Skeletal muscle satellite cell (primary cell): ENCODE measurements around the gene ADIPOR1.

ENCODE experiments used
- H3K27me3 ChIP-seq: 2 replicates; pipeline ENCODE4 v1.7.0; 2013; ENCODE audit warnings: low read length; ENCODE audit not compliant: control insufficient read depth, insufficient read depth
- H3K36me3 ChIP-seq: 2 replicates; pipeline ENCODE4 v1.7.0; 2013; ENCODE audit warnings: mild to moderate bottlenecking, control low read depth, low read length; ENCODE audit not compliant: insufficient read depth
- H3K4me1 ChIP-seq: 2 replicates; pipeline ENCODE4 v1.7.0; 2013; ENCODE audit warnings: low read length; ENCODE audit not compliant: control insufficient read depth, insufficient read depth
- H3K4me2 ChIP-seq: 2 replicates; pipeline ENCODE4 v1.7.0; 2013; ENCODE audit warnings: mild to moderate bottlenecking, low read length
- H3K4me3 ChIP-seq: 2 replicates; pipeline ENCODE4 v1.7.0; 2013; ENCODE audit warnings: low read length
- H3K9ac ChIP-seq: 2 replicates; pipeline ENCODE4 v1.7.0; 2013; ENCODE audit warnings: mild to moderate bottlenecking, low read depth, low read length, moderate library complexity
- H3K9me3 ChIP-seq: replicated peaks from 2 replicates; pipeline ENCODE4 v1.7.0; 2013; ENCODE audit warnings: mild to moderate bottlenecking, control low read depth, low read length

The ADIPOR1 gene

GRCh38 chr1:202967684-202968281 lies 9.7 kb upstream of the ADIPOR1 start:
- Histone ChIP-seq H3K4me2 (peak overlapping the region; percentile 77), H3K4me1 (peaks cover 32% of the 10 kb centered on the region), H3K9ac (peak overlapping the region; percentile 51), H3K27me3 (peaks cover 10% of the 10 kb centered on the region), H3K36me3 (peaks cover 18% of the 10 kb centered on the region), H3K4me3 (peak overlapping the region; percentile 63), H3K9me3 (no peaks in the 10 kb centered on the region)

DNA sequence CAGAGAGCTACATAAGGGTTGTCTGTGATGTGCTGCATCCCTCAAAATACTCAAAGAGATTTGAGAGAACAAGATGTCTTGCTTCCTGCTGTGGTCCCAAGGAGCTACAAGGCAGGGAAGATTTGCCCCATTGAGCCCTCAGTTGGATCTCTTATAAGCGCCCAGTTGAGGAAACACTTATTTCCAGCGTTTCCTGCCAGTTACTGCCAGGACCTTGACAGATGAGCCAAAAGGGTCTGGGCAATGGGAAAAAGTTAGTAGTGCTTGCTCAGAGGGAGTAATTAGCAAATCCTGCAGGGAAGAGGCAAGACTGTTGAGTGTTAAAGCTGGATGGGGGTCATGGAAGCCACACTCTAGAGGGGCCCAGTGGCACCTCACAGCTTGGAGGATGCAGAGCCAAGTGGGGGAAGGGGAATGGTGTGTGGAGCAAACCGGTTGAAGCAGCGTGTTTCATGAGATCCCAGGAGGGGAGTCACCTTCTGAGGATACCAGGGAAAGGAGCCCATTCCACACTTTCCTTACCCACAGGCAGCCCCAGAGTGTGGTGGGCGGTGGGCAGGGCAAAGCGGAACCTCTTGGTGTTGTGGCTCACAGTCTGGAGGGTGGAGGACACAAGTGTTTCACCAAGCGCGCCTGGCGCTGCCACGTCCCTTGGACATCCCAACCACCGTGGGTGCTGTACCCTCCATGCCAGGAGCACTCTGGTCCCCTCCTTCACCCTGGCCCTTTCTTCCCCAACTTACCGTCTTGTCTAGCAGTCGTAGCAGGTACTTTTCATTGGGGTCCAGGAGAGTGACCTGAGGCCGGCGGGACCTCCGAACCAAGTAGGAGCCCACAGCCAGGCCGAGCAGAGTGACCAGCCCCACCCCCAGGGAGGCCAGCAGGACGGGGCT lies 8.1 kb upstream of the ADIPOR1 start:
- Histone ChIP-seq H3K4me3 (peak overlapping the region; percentile 98), H3K27me3 (no peaks in the 10 kb centered on the region), H3K4me1 (peaks cover 32% of the 10 kb centered on the region), H3K36me3 (peaks cover 31% of the 10 kb centered on the region), H3K4me2 (peak overlapping the region; percentile 98), H3K9me3 (no peaks in the 10 kb centered on the region), H3K9ac (peak overlapping the region; percentile 98)

DNA sequence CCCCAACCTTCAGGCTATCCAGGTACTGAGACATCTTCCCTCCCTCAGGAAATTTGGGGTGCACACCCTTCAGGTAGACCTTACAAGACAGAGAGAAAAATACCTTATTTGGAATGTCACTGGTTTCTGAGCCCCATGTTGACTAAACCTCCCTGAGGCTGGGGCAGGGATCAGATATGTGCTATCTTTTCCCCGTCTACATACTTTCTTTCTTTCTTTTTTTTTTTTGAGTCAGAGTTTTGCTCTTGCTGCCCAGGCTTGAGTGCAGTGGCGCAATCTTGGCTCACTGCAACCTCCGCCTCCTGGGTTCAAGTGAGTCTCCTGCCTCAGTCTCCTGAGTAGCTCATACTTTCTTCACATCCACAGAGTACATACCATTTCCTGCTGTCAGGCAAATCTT lies 7.3 kb upstream of the ADIPOR1 start:
- peak overlapping the region; percentile 98 for H3K4me3 ChIP-seq
- H3K9ac ChIP-seq, result peak overlapping the region; percentile 53
- H3K27me3 ChIP-seq, result no peaks in the 10 kb centered on the region
- no peaks in the 10 kb centered on the region for H3K9me3 ChIP-seq
- peak overlapping the region; percentile 98 for H3K4me2 ChIP-seq
- peaks cover 36% of the 10 kb centered on the region for H3K36me3 ChIP-seq
- H3K4me1 ChIP-seq, result peaks cover 32% of the 10 kb centered on the region

GRCh38 chr1:202964791-202965410 lies 6.8 kb upstream of the ADIPOR1 start:
- peaks cover 32% of the 10 kb centered on the region for H3K4me1 ChIP-seq
- peaks cover 36% of the 10 kb centered on the region for H3K36me3 ChIP-seq
- H3K9me3 ChIP-seq, result no peaks in the 10 kb centered on the region
- peak overlapping the region; percentile 98 for H3K4me2 ChIP-seq
- H3K9ac ChIP-seq, result peak overlapping the region; percentile 56
- no peaks in the 10 kb centered on the region for H3K27me3 ChIP-seq
- H3K4me3 ChIP-seq, result peak overlapping the region; percentile 42

GRCh38 chr1:202961220-202961880 lies 3.2 kb upstream of the ADIPOR1 start:
- peaks cover 36% of the 10 kb centered on the region for H3K36me3 ChIP-seq
- no peak overlapping the region for H3K4me2 ChIP-seq
- H3K27me3 ChIP-seq, result no peaks in the 10 kb centered on the region
- H3K4me3 ChIP-seq, result no peak overlapping the region
- no peak overlapping the region for H3K9ac ChIP-seq
- peaks cover 49% of the 10 kb centered on the region for H3K4me1 ChIP-seq
- no peaks in the 10 kb centered on the region for H3K9me3 ChIP-seq

DNA sequence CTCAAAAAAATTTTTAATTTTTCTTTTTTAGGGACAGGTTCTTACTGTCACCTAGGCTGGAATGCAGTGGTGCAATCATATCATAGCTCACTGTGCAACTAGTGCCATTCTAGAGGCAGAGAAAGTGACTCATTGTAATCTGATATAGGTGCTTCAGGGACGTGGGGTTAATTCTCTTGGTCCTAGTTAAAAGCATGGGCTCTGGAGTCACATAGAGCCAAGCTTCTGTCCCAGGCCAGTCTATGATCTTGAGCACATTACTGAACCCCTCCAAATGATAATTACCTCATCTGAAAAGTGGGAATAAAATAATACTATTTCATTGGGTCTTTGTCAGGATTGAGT lies 1.1 kb upstream of the ADIPOR1 start:
- peaks cover 33% of the 10 kb centered on the region for H3K36me3 ChIP-seq
- no peak overlapping the region for H3K9ac ChIP-seq
- no peaks in the 10 kb centered on the region for H3K9me3 ChIP-seq
- no peaks in the 10 kb centered on the region for H3K27me3 ChIP-seq
- H3K4me2 ChIP-seq, result peak overlapping the region; percentile 88
- peaks cover 28% of the 10 kb centered on the region for H3K4me1 ChIP-seq
- no peak overlapping the region for H3K4me3 ChIP-seq

GRCh38 chr1:202958544-202959275 lies 598 bp upstream of the ADIPOR1 start:
- H3K4me3 ChIP-seq, result peak overlapping the region; percentile 91
- H3K27me3 ChIP-seq, result no peaks in the 10 kb centered on the region
- peaks cover 27% of the 10 kb centered on the region for H3K36me3 ChIP-seq
- H3K9ac ChIP-seq, result peak overlapping the region; percentile 97
- peaks cover 26% of the 10 kb centered on the region for H3K4me1 ChIP-seq
- H3K9me3 ChIP-seq, result no peaks in the 10 kb centered on the region
- H3K4me2 ChIP-seq, result peak overlapping the region; percentile 88

DNA sequence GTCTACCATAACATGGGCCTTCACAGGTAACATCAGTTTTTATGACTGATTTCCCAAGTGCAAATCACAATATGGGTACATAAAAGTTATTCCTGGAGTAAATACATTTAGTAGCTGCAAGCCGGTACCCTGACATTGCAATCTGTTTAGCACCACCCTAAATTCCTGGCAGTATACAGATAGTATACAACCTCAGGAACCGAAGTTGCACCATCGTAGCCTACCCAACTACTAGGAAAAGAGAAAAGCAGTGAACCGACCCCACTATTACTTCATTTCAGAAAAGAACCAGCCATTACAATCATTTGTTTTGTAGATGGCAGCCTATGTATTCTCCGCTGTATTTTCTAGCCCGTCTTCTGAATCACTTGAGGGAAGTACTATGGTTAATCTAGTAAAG lies 1.1 kb downstream of the ADIPOR1 start:
- peaks cover 26% of the 10 kb centered on the region for H3K4me1 ChIP-seq
- H3K27me3 ChIP-seq, result no peaks in the 10 kb centered on the region
- H3K4me2 ChIP-seq, result peak overlapping the region; percentile 95
- H3K4me3 ChIP-seq, result peak overlapping the region; percentile 91
- H3K36me3 ChIP-seq, result peaks cover 10% of the 10 kb centered on the region
- H3K9ac ChIP-seq, result peak overlapping the region; percentile 97
- H3K9me3 ChIP-seq, result no peaks in the 10 kb centered on the region

DNA sequence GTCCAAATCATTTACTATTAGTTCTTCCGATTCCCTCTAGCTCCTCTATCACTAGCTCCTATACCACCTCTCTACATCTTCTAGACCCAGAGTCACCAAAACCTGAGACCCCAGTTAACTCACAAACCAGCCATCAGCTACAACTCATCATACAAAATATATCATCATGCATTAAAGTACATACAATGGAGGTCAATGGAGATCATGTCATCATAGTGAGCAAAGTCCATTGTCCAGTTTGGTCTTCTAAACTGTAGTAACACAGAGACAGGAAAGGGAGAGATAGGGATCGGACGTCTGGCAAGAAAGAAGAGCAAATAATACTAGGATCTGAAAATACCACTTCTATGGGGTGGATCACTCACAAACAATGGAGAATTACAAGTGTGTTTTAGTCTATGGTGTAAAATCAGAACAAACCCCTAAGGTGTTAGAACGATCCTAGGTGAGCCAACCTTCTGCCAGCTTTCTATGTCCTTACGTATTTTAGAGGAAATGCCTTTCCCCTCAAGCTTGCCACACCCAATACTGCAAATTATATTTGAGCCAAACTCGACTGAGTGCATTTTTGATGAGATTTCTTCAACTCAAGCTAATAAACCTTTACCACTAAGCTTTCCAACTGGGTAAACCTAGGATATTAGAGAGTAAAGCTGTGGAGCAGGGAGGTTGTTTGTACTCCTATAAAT lies 3.9 kb downstream of the ADIPOR1 start:
- Histone ChIP-seq H3K4me2 (no peak overlapping the region), H3K4me1 (peaks cover 19% of the 10 kb centered on the region), H3K27me3 (no peaks in the 10 kb centered on the region), H3K9me3 (no peaks in the 10 kb centered on the region), H3K4me3 (no peak overlapping the region), H3K36me3 (no peaks in the 10 kb centered on the region), H3K9ac (no peak overlapping the region)

DNA sequence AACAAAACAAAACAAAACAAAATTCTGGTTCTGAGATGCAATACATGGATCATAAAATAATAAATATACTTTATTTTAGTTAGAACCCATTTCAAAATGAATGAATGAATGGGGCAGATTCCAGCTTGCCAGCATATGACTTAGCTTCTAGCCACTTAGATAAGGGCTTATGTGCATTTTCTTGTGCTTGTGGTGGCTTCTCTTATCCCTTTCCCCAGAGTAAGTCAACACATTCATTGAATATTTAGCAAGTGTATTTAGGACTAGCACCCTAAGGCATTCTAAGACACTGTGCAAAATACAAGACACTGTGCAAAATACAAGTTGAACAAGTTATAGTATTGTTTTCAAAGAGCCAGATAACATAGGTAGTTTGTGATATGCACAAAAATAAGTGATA lies 4.7 kb downstream of the ADIPOR1 start:
- peaks cover 2% of the 10 kb centered on the region for H3K36me3 ChIP-seq
- H3K4me2 ChIP-seq, result no peak overlapping the region
- no peak overlapping the region for H3K9ac ChIP-seq
- no peaks in the 10 kb centered on the region for H3K27me3 ChIP-seq
- H3K4me3 ChIP-seq, result no peak overlapping the region
- H3K4me1 ChIP-seq, result peaks cover 11% of the 10 kb centered on the region
- H3K9me3 ChIP-seq, result no peaks in the 10 kb centered on the region
